HepG2 (cell line): ENCODE results near the gene RNF38. TPM values are rescaled to one million over a fixed set of nuclear protein-coding genes. Genes with fewer than 3 reads are reported as not detected.

Source experiments
- DRAP1 ChIP-seq: IDR thresholded peaks from 2 replicates; pipeline ENCODE4 v1.6.1; 2016; ENCODE audit warnings: missing genetic modification reagents, missing compliant biosample characterization
- ELF3 ChIP-seq: IDR thresholded peaks from 2 replicates; pipeline ENCODE4 v1.6.1; 2016; ENCODE audit warnings: missing genetic modification reagents, missing compliant biosample characterization
- HNF4G ChIP-seq, 2 experiments: sonication (generic) in 1 of 2; formaldehyde crosslinking in 1 of 2; IDR thresholded peaks; 2 replicates each; pipeline versions ENCODE4 v1.4.0 to v1.6.1; 2011 to 2020; ENCODE audit warnings: borderline replicate concordance in 2 of 2, low read depth in 2 of 2, mild to moderate bottlenecking in 2 of 2, low read length in 1 of 2, missing genetic modification reagents in 1 of 2, moderate library complexity in 1 of 2
- JDP2 ChIP-seq: sonication (generic); formaldehyde crosslinking; IDR thresholded peaks from 2 replicates; pipeline ENCODE4 v1.8.1; 2022; ENCODE audit warnings: missing genetic modification reagents, borderline replicate concordance
- MAX ChIP-seq: IDR thresholded peaks from 2 replicates; pipeline ENCODE4 v1.6.1; 2012; ENCODE audit warnings: inconsistent platforms
- MLXIP ChIP-seq: sonication (generic); formaldehyde crosslinking; IDR thresholded peaks from 2 replicates; pipeline ENCODE4 v1.9.0; 2021; ENCODE audit warnings: missing genetic modification reagents, borderline replicate concordance
- NFIC ChIP-seq: IDR thresholded peaks from 2 replicates; pipeline ENCODE4 v1.6.1; 2012; ENCODE audit warnings: mild to moderate bottlenecking, low read length, inconsistent platforms
- RERE ChIP-seq: IDR thresholded peaks from 2 replicates; pipeline ENCODE4 v1.6.1; 2016; ENCODE audit warnings: low read depth, missing genetic modification reagents, missing compliant biosample characterization
- TFAP4 ChIP-seq: sonication (generic); IDR thresholded peaks from 2 replicates; pipeline ENCODE4 v1.6.1; 2016; ENCODE audit warnings: low read depth, borderline replicate concordance
- ZNF136 ChIP-seq: sonication (generic); formaldehyde crosslinking; IDR thresholded peaks from 2 replicates; pipeline ENCODE4 v1.8.1; 2022; ENCODE audit warnings: low read depth, mild to moderate bottlenecking, moderate library complexity, missing genetic modification reagents
- polyA plus RNA-seq, 8 experiments: library from polyadenylated mRNA; depleted of rRNA in 3 of 8; stranded (reverse) in 7 of 8; unstranded in 1 of 8; fragments of >200 nt; fragmentation: Illumina TruSeq in 4 of 8; extraction: Trizol in 4 of 8; gene quantifications; 2 replicates each; pipeline versions ENCODE4 v1.2.1 to v1.2.3, GENCODE V29; 2011 to 2016; ENCODE audit warnings: low read depth in 4 of 8, missing spikeins in 1 of 8, mixed read lengths in 1 of 8; ENCODE audit not compliant: insufficient read depth in 1 of 8
- total RNA-seq, 5 experiments: library from RNA; depleted of rRNA; stranded (reverse); fragments of >200 nt; fragmentation: Illumina TruSeq; extraction: Trizol; gene quantifications; 2 replicates each; pipeline ENCODE4 v1.2.3, GENCODE V29; 2016; ENCODE audit warnings: low read depth in 1 of 5
- TF ChIP-seq, protein P1 (sequence below): sonication (generic); formaldehyde crosslinking; IDR thresholded peaks from 2 replicates; pipeline ENCODE4 v1.5.0; 2020; ENCODE audit warnings: missing genetic modification reagents
- TF ChIP-seq, protein P2 (sequence below): sonication (generic); formaldehyde crosslinking; conservative IDR thresholded peaks from 2 replicates; pipeline ENCODE4 v1.4.0; 2020; ENCODE audit warnings: mild to moderate bottlenecking, missing genetic modification reagents, moderate library complexity

RNF38 gene
- total and polyA plus RNA-seq, 2 of the 13 experiments (the other 11 are each of a cell fraction or from before 2014, with no cell fraction given), result 9.1 to 32.1 TPM

GRCh38 chr9:36316611-36317317 is 83.3 kb downstream of the RNF38 start (continued):
- TF ChIP-seq, protein P1, sequence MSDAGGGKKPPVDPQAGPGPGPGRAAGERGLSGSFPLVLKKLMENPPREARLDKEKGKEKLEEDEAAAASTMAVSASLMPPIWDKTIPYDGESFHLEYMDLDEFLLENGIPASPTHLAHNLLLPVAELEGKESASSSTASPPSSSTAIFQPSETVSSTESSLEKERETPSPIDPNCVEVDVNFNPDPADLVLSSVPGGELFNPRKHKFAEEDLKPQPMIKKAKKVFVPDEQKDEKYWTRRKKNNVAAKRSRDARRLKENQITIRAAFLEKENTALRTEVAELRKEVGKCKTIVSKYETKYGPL (CRISPR knock-in tag), result no peak
- TF ChIP-seq ELF3 (peak; percentile 38; the same call in 1 of the 2 replicates), DRAP1 (CRISPR knock-in tag) (no peak), HNF4G (IDR thresholded peaks at IDR 0.05; ENCODE audit: borderline replicate concordance, low read depth, low read length) (no peak; the same call in 1 of the 2 replicates), HNF4G (CRISPR knock-in tag; IDR thresholded peaks at IDR 0.05; ENCODE audit: borderline replicate concordance, low read depth) (no peak), NFIC (no peak), MLXIP (no peak), JDP2 (CRISPR knock-in tag) (no peak), TFAP4 (peak; percentile 87; the same call in 1 of the 2 replicates), ZNF136 (CRISPR knock-in tag) (no peak), RERE (no peak), MAX (no peak)
- TF ChIP-seq, protein P2, sequence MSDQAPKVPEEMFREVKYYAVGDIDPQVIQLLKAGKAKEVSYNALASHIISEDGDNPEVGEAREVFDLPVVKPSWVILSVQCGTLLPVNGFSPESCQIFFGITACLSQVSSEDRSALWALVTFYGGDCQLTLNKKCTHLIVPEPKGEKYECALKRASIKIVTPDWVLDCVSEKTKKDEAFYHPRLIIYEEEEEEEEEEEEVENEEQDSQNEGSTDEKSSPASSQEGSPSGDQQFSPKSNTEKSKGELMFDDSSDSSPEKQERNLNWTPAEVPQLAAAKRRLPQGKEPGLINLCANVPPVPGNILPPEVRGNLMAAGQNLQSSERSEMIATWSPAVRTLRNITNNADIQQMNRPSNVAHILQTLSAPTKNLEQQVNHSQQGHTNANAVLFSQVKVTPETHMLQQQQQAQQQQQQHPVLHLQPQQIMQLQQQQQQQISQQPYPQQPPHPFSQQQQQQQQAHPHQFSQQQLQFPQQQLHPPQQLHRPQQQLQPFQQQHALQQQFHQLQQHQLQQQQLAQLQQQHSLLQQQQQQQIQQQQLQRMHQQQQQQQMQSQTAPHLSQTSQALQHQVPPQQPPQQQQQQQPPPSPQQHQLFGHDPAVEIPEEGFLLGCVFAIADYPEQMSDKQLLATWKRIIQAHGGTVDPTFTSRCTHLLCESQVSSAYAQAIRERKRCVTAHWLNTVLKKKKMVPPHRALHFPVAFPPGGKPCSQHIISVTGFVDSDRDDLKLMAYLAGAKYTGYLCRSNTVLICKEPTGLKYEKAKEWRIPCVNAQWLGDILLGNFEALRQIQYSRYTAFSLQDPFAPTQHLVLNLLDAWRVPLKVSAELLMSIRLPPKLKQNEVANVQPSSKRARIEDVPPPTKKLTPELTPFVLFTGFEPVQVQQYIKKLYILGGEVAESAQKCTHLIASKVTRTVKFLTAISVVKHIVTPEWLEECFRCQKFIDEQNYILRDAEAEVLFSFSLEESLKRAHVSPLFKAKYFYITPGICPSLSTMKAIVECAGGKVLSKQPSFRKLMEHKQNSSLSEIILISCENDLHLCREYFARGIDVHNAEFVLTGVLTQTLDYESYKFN (CRISPR knock-in tag), result peak; percentile 45
